MM.1S (cell line): Measurements from ENCODE around the gene CES5A.

Source experiments
- DNase-seq: peaks from one replicate; pipeline ENCODE4 v3.0.0-alpha.2; 2015
- H2AFZ ChIP-seq: fragments of 300-600 bp; sonication (generic); 2 replicates; pipeline ENCODE4 v1.6.0; 2016; ENCODE audit warnings: antibody characterized with exemption, low read length
- H3F3A ChIP-seq: fragments of 300-600 bp; sonication (generic); 2 replicates; pipeline ENCODE4 v1.6.1; 2016; ENCODE audit warnings: mild to moderate bottlenecking, antibody characterized with exemption, low read length, moderate library complexity, mixed read lengths; ENCODE audit not compliant: insufficient read depth
- H3K27ac ChIP-seq: fragments of 300-600 bp; sonication (generic); 2 replicates; pipeline ENCODE4 v1.5.1; 2016; ENCODE audit warnings: mild to moderate bottlenecking, low read length
- H3K27me3 ChIP-seq: fragments of 300-600 bp; sonication (generic); replicated peaks from 2 replicates; pipeline ENCODE4 v1.6.0; 2016; ENCODE audit warnings: low read length; ENCODE audit not compliant: insufficient read depth
- H3K36me3 ChIP-seq: fragments of 300-600 bp; sonication (generic); replicated peaks from 2 replicates; pipeline ENCODE4 v1.6.1; 2016; ENCODE audit warnings: mild to moderate bottlenecking, low read length, mixed read lengths; ENCODE audit not compliant: insufficient read depth
- H3K4me1 ChIP-seq: fragments of 300-600 bp; sonication (generic); 2 replicates; pipeline ENCODE4 v1.6.1; 2016; ENCODE audit warnings: low read length, mixed read lengths
- H3K4me2 ChIP-seq: fragments of 300-600 bp; sonication (generic); 2 replicates; pipeline ENCODE4 v1.6.0; 2016; ENCODE audit warnings: low read depth, low read length
- H3K4me3 ChIP-seq: fragments of 300-600 bp; sonication (generic); 2 replicates; pipeline ENCODE4 v1.5.1; 2016; ENCODE audit warnings: low read length, mixed read lengths
- H3K79me2 ChIP-seq: fragments of 300-600 bp; sonication (generic); 2 replicates; pipeline ENCODE4 v1.6.1; 2016; ENCODE audit warnings: mixed run types, low read length, mixed read lengths
- H3K9ac ChIP-seq: fragments of 300-600 bp; sonication (generic); 2 replicates; pipeline ENCODE4 v1.6.1; 2016; ENCODE audit warnings: low read length, mixed read lengths
- H3K9me2 ChIP-seq: fragments of 300-600 bp; sonication (generic); replicated peaks from 2 replicates; pipeline ENCODE4 v1.6.1; 2016; ENCODE audit warnings: mild to moderate bottlenecking, low read length, mixed read lengths; ENCODE audit not compliant: insufficient read depth
- H3K9me3 ChIP-seq: fragments of 300-600 bp; sonication (generic); replicated peaks from 2 replicates; pipeline ENCODE4 v1.6.1; 2016; ENCODE audit warnings: mild to moderate bottlenecking, low read length, mixed read lengths; ENCODE audit not compliant: insufficient read depth
- H4K20me1 ChIP-seq: fragments of 300-600 bp; sonication (generic); 2 replicates; pipeline ENCODE4 v1.6.1; 2016; ENCODE audit warnings: mild to moderate bottlenecking, low read length, moderate library complexity, mixed read lengths; ENCODE audit not compliant: insufficient read depth
- EZH2 ChIP-seq: fragments of 300-600 bp; sonication (generic); optimal IDR thresholded peaks from 2 replicates; pipeline ENCODE3; 2017; ENCODE audit warnings: low read depth, mild to moderate bottlenecking, antibody characterized with exemption, low read length, mixed read lengths
- EZH2phosphoT487 ChIP-seq: fragments of 300-600 bp; sonication (generic); IDR thresholded peaks from 2 replicates; pipeline ENCODE4 v1.6.1; 2018; ENCODE audit warnings: antibody characterized with exemption, low read length
- TF ChIP-seq, protein P1 (sequence below): fragments of 300-600 bp; sonication (generic); IDR thresholded peaks from 2 replicates; pipeline ENCODE4 v1.5.1; 2016; ENCODE audit warnings: antibody characterized with exemption, low read length, mixed read lengths

Gene CES5A, protein sequence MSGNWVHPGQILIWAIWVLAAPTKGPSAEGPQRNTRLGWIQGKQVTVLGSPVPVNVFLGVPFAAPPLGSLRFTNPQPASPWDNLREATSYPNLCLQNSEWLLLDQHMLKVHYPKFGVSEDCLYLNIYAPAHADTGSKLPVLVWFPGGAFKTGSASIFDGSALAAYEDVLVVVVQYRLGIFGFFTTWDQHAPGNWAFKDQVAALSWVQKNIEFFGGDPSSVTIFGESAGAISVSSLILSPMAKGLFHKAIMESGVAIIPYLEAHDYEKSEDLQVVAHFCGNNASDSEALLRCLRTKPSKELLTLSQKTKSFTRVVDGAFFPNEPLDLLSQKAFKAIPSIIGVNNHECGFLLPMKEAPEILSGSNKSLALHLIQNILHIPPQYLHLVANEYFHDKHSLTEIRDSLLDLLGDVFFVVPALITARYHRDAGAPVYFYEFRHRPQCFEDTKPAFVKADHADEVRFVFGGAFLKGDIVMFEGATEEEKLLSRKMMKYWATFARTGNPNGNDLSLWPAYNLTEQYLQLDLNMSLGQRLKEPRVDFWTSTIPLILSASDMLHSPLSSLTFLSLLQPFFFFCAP

DNA sequence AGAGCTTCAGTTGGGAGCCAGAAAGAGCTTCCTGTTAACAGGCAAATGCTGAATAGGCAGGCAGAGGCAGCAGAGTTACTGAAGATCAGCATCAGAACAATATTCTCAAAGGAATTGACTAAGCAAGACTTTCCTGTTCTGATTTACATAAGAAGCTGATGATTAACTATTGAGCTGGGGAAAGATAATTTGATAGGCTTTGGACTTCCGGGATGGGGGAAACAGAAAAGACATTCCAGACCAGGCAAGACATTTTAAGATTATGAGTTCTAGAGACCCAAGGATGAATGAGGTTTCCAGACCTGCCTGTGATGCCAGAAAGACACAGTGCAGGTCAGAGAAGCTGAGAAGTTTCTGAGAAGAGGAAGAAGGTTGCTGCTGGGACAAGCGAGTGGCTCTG is at the start of gene CES5A:
TSS of gene CES5A (minus strand) at position 101 of the 400 bp plus-strand sequence. CDS start 152 bp downstream, outside the sequence.
- H4K20me1 ChIP-seq = no peaks in the 10 kb centered on the region
- H3K79me2 ChIP-seq = no peaks in the 10 kb centered on the region
- H3K27ac ChIP-seq = no peak within 1 kb of the TSS
- no peak for DNase-seq
- H3F3A ChIP-seq = no peaks in the 10 kb centered on the region
- H2AFZ ChIP-seq = no peak within 1 kb of the TSS
- H3K9me2 ChIP-seq = no peaks in the 10 kb centered on the region
- H3K27me3 ChIP-seq = no peaks in the 10 kb centered on the region
- H3K4me2 ChIP-seq = no peak within 1 kb of the TSS
- no peak for TF ChIP-seq EZH2
- no peak for TF ChIP-seq EZH2phosphoT487
- TF ChIP-seq, protein P1, sequence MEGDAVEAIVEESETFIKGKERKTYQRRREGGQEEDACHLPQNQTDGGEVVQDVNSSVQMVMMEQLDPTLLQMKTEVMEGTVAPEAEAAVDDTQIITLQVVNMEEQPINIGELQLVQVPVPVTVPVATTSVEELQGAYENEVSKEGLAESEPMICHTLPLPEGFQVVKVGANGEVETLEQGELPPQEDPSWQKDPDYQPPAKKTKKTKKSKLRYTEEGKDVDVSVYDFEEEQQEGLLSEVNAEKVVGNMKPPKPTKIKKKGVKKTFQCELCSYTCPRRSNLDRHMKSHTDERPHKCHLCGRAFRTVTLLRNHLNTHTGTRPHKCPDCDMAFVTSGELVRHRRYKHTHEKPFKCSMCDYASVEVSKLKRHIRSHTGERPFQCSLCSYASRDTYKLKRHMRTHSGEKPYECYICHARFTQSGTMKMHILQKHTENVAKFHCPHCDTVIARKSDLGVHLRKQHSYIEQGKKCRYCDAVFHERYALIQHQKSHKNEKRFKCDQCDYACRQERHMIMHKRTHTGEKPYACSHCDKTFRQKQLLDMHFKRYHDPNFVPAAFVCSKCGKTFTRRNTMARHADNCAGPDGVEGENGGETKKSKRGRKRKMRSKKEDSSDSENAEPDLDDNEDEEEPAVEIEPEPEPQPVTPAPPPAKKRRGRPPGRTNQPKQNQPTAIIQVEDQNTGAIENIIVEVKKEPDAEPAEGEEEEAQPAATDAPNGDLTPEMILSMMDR = no peak
- H3K9me3 ChIP-seq = no peaks in the 10 kb centered on the region
- no peaks in the 10 kb centered on the region for H3K36me3 ChIP-seq
- no peak within 1 kb of the TSS for H3K9ac ChIP-seq
- no peak within 1 kb of the TSS for H3K4me3 ChIP-seq
- H3K4me1 ChIP-seq = no peaks in the 10 kb centered on the region

DNA sequence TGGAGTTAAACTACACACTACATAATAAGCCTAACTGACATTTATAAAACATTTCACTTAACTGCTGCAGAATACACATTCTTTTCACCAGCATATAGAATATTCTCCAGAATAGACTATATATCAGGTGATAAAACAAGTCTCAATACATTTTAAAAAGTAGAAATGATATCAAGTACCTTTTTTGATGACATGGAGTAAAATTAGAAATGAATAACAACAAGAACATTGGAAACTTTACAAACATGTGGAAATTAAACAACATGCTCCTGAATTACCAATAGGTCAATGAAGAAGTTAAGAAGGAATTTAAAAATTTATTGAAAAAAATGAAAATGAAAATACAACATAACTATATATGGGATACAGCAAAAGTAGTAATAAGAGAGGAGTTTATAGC is 47.5 kb upstream of the CES5A start:
- no peaks in the 10 kb centered on the region for H3K79me2 ChIP-seq
- no peak for TF ChIP-seq EZH2
- TF ChIP-seq, protein P1 = no peak
- no peak for TF ChIP-seq EZH2phosphoT487
- H3K4me1 ChIP-seq = no peaks in the 10 kb centered on the region
- H3K4me3 ChIP-seq = no peak overlapping the region
- no peak overlapping the region for H3K9ac ChIP-seq
- no peak overlapping the region for H3K27ac ChIP-seq
- no peaks in the 10 kb centered on the region for H3F3A ChIP-seq
- no peak overlapping the region for H3K4me2 ChIP-seq
- 0 out of 2 replicates have a peak, but pooled peaks cover 2% of the 10 kb centered on the region for H3K9me2 ChIP-seq
- no peak for DNase-seq
- no peak overlapping the region for H2AFZ ChIP-seq
- H3K36me3 ChIP-seq = no peaks in the 10 kb centered on the region
- no peaks in the 10 kb centered on the region for H4K20me1 ChIP-seq
- H3K9me3 ChIP-seq = no peaks in the 10 kb centered on the region
- no peaks in the 10 kb centered on the region for H3K27me3 ChIP-seq

DNA sequence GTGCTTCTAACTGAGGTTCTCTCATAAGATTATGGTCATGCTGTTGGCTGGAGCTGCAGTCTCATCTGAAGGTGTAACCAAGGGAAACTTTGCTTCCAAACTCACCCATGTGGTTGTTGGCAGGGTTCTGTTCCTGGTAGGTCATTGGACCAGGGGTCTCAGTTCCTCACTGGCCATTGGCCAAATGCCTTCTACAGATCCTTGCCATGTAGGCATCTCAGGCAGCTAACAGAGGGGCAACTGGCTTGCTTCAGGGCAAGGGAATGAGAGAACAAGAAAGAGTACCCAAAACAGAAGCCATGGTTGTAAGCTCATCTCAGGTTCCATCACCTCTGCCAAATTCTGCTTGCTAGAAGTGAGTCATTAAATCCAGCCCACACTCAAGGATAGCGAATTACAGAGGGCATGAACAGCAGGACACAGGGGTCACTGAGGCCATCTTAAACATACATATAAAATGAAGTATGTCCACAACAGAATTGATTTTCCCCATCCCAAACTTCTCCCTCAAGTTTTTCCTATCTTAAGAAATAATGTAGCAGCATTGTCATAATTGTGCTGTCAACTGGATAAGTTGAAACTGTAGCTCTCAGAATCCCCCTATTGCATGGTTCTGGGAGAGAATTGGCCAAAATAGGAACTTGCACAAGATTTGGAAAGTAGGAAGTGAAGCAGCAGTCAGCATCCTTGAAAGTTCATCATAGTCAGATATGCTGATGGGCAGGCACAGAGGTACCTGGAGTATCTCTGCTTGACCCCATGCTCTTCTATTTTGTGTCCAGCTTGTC is 42.4 kb upstream of the CES5A start:
- Histone ChIP-seq H3F3A (no peaks in the 10 kb centered on the region), H3K36me3 (no peaks in the 10 kb centered on the region), H3K9me3 (no peaks in the 10 kb centered on the region), H3K4me1 (no peaks in the 10 kb centered on the region), H3K79me2 (no peaks in the 10 kb centered on the region), H2AFZ (no peak overlapping the region), H3K4me3 (no peak overlapping the region), H3K9me2 (0 out of 2 replicates have a peak, but pooled peaks cover 2% of the 10 kb centered on the region), H3K27me3 (no peaks in the 10 kb centered on the region), H3K27ac (no peak overlapping the region), H4K20me1 (no peaks in the 10 kb centered on the region), H3K9ac (no peak overlapping the region), H3K4me2 (no peak overlapping the region)
- TF ChIP-seq EZH2phosphoT487 (no peak), EZH2 (no peak)
- TF ChIP-seq, protein P1 = no peak
- no peak for DNase-seq
